Vagina (tissue), 2 donors: Measurements from ENCODE around the gene G2E3. TPM values are rescaled to one million over a fixed set of nuclear protein-coding genes. Genes with fewer than 3 reads are reported as not detected.
"Not testable (repeated sequence)": the region's sequence is repeated elsewhere in the genome, so short reads cannot be mapped to it uniquely, and the experiment has no call there.

Experiments used
- DNase-seq, 2 donors: peaks; one replicate each; pipeline ENCODE4 v3.0.0-alpha.2; 2017; ENCODE audit errors: extremely low spot score in 2 of 2
- H3K27ac ChIP-seq: fragments of 200-600 bp; sonication (generic); one replicate; pipeline ENCODE4 v1.5.1; 2019
- H3K27me3 ChIP-seq: fragments of 200-600 bp; sonication (generic); one replicate; pipeline ENCODE4 v1.5.1; 2019
- H3K36me3 ChIP-seq, 2 donors: fragments of 200-600 bp; sonication (generic); one replicate each; pipeline ENCODE4 v1.5.1; 2017 to 2019
- H3K4me1 ChIP-seq: fragments of 200-600 bp; sonication (generic); one replicate; pipeline ENCODE4 v1.5.1; 2019
- H3K4me3 ChIP-seq, 2 donors: fragments of 200-600 bp; sonication (generic); 1 replicate in 1 of 2; 2 replicates in 1 of 2; pipeline ENCODE4 v1.5.1; 2016 to 2019
- H3K9me3 ChIP-seq: fragments of 200-600 bp; sonication (generic); one replicate; pipeline ENCODE4 v1.5.1; 2019
- CTCF ChIP-seq, 3 experiments: fragments of 450-650 bp in 2 of 3; fragments of 200-600 bp in 1 of 3; sonication (generic) in 1 of 3; IDR thresholded peaks; one replicate each; pipeline ENCODE4 v1.5.1; 2017 to 2019; ENCODE audit warnings: antibody characterized with exemption in 3 of 3, mild to moderate bottlenecking in 2 of 3, moderate library complexity in 2 of 3
- POLR2A ChIP-seq, 2 donors: fragments of 450-650 bp; IDR thresholded peaks; one replicate each; pipeline ENCODE4 v1.6.1; 2017; ENCODE audit warnings: antibody characterized with exemption in 2 of 2, mild to moderate bottlenecking in 2 of 2, moderate library complexity in 2 of 2
- POLR2AphosphoS5 ChIP-seq, 2 donors: sonication (generic); formaldehyde crosslinking; IDR thresholded peaks; one replicate each; pipeline ENCODE4 v1.9.0; 2017; ENCODE audit warnings: antibody characterized with exemption in 2 of 2, mild to moderate bottlenecking in 2 of 2, low read depth in 1 of 2; ENCODE audit not compliant: insufficient read depth in 1 of 2
- intact Hi-C: fragments of 100-400 bp; cut with DNase I; formaldehyde crosslinking; loops from one replicate; pipeline ENCODE4 v1.15.1; 2023
- total RNA-seq: library from RNA; depleted of rRNA; stranded (reverse); fragments of >200 nt; gene quantifications from one replicate; pipeline ENCODE4 v1.2.3, GENCODE V29; 2016

Gene G2E3
- total RNA-seq, 1 donor from 2014 or later = 7.4 TPM

DNA sequence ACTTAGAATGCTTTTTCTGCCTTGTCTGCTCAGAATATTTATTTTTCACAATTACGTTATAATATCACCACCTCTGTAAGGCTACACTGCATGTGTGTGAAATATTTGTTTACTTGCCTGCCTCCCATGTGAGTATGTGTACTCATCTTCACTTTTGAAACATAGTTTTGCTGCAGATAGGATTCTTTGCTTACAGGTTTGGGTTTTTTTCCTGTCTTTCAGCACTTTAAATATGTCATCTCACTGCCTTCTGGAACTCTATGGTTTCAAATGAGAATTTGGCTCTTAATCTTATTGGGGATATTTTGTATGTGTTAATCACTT lies 10.9 kb downstream of the G2E3 start:
- Histone ChIP-seq H3K27me3 (no peaks in the 10 kb centered on the region), H3K27ac (no peak overlapping the region), H3K9me3 (no peaks in the 10 kb centered on the region), H3K4me3 (no peak overlapping the region), H3K36me3 (no peaks in the 10 kb centered on the region), H3K4me1 (peaks cover 23% of the 10 kb centered on the region)
- DNase-seq = no peak
- intact Hi-C loops = no loop called here
- TF ChIP-seq CTCF (IDR thresholded peaks at IDR 0.05) (no peak), POLR2AphosphoS5 (IDR thresholded peaks at IDR 0.05; ENCODE audit: insufficient read depth in 1 of 2, low read depth in 1 of 2) (no peak), POLR2A (IDR thresholded peaks at IDR 0.05) (no peak)

DNA sequence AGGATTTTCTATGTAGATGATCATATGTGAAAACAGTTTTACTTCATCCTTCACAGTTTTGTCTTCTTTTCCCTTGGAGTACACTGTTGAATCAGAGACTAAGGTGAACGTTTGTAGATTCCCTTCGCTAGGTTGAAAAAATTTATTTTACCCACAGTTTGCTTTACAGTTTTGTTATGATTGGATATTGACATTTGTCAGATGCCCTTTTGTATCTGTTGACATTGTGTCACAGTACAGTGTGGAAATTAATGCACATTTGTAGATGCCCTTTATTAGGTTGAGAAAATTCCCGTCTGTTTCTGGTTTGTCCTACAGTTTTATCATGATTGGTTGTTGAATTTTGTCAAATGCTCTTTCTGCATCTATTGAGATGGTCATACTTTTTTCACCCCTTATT lies 13.3 kb downstream of the G2E3 start:
- Histone ChIP-seq H3K9me3 (no peaks in the 10 kb centered on the region), H3K4me1 (peaks cover 27% of the 10 kb centered on the region), H3K36me3 (no peaks in the 10 kb centered on the region), H3K27ac (no peak overlapping the region), H3K4me3 (no peak overlapping the region), H3K27me3 (no peaks in the 10 kb centered on the region)
- intact Hi-C loops = no loop called here
- TF ChIP-seq CTCF (IDR thresholded peaks at IDR 0.05) (no peak), POLR2A (IDR thresholded peaks at IDR 0.05) (no peak)
- no peak for DNase-seq

DNA sequence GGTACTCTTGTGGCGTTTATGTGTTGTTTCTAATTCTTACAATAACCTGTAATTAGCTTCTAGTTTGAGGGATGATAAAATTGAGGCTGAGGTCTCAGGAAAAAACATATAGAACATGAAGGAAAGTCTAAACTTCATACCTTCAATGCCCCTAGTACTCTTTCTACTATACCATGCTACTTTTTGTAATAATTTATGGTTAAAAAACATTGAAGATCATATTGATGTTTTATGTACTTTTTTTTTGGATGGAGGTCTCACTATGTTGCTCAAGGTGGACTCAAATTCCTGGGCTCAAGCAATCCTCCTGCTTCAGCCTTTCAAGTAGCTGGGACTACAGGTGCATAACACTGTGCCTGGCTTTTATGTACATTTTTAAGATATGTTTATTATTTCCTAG lies 13.8 kb downstream of the G2E3 start:
- Histone ChIP-seq H3K36me3 (no peaks in the 10 kb centered on the region), H3K9me3 (no peaks in the 10 kb centered on the region), H3K27me3 (no peaks in the 10 kb centered on the region), H3K27ac (no peak overlapping the region), H3K4me1 (peaks cover 32% of the 10 kb centered on the region), H3K4me3 (no peak overlapping the region)
- DNase-seq = no peak
- intact Hi-C loops = no loop called here
- TF ChIP-seq CTCF (IDR thresholded peaks at IDR 0.05) (no peak), POLR2AphosphoS5 (IDR thresholded peaks at IDR 0.05; ENCODE audit: insufficient read depth in 1 of 2, low read depth in 1 of 2) (no peak), POLR2A (IDR thresholded peaks at IDR 0.05) (no peak)

DNA sequence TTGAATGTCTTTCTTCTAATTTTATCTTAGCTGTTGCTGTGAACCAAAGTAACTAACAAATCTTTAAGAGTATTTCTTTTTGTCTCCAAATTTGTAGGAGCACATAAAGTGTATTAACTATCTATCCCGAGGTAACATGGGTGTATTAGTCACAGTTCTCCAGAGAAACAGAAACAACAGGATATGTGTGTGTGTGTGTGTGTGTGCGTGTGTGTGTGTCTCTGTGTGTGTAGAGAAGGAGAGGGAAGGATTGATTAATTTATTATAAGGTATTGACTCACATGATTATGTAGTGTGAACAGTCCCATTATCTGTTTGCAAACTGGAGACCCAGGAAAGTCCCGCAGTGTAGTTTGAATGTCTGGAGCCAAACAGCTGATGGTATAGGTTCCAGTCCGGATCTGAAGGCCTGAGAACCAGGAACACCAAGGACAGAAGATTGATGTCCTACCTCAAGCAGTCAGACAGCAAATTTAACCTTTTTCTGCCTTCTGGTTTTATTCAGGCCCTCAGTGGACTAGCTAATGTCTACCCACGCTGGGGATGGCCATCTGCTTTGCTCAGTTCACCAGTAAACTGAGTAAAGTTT lies 14.4 kb downstream of the G2E3 start:
- DNase-seq = no peak
- TF ChIP-seq POLR2A (IDR thresholded peaks at IDR 0.05) = no peak
- TF ChIP-seq CTCF (IDR thresholded peaks at IDR 0.05) = no peak
- TF ChIP-seq POLR2AphosphoS5 (IDR thresholded peaks at IDR 0.05; ENCODE audit: insufficient read depth in 1 of 2, low read depth in 1 of 2) = no peak
- peaks cover 33% of the 10 kb centered on the region for H3K4me1 ChIP-seq
- no peak overlapping the region for H3K4me3 ChIP-seq
- intact Hi-C loops = no loop called here
- no peaks in the 10 kb centered on the region for H3K27me3 ChIP-seq
- H3K9me3 ChIP-seq = no peaks in the 10 kb centered on the region
- no peak overlapping the region for H3K27ac ChIP-seq
- H3K36me3 ChIP-seq = no peaks in the 10 kb centered on the region

DNA sequence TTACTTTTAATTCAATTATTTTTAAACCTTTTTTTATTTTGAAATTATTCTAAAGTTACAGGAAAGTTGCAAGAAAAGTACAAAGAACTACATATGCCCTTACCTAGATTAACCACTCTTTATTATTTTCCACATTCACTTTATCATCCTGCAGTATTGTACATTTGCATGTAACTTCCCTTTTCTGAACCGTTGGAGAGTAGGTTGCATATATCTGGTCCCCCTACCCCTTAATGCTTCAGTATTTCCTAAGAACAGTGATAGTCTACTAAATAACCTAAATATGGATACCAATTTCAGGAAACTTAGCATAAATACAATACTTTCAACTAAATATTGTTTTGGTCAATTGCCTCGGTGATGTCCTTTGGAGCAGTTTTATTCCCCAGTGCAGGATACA lies 15.0 kb downstream of the G2E3 start:
- Histone ChIP-seq H3K4me1 (peaks cover 33% of the 10 kb centered on the region), H3K27me3 (no peaks in the 10 kb centered on the region), H3K36me3 (no peaks in the 10 kb centered on the region), H3K4me3 (no peak overlapping the region), H3K27ac (no peak overlapping the region), H3K9me3 (no peaks in the 10 kb centered on the region)
- intact Hi-C loops = no loop called here
- no peak for DNase-seq
- TF ChIP-seq POLR2AphosphoS5 (IDR thresholded peaks at IDR 0.05; ENCODE audit: insufficient read depth in 1 of 2, low read depth in 1 of 2) = no peak
- no peak for TF ChIP-seq POLR2A (IDR thresholded peaks at IDR 0.05)
- no peak for TF ChIP-seq CTCF (IDR thresholded peaks at IDR 0.05)

DNA sequence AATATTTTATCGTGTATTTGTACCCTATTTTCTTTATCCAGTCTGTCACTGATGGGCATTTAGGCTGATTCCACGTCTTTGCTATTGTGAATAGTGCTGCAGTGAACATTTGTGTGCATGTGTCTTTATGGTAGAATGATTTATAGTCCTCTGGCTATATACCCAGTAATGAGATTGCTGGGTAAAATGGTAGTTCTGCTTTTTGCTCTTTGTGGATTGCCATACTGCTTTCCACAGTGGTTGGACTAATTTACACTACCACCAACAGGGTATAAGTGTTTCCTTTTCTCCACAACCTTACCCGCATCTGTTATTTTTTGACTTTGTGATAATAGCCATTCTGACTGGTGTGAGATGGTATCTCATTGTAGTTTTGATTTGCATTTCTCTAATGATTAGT lies 15.8 kb downstream of the G2E3 start:
- peaks cover 26% of the 10 kb centered on the region for H3K4me1 ChIP-seq
- H3K27ac ChIP-seq, H3K27me3 ChIP-seq, intact Hi-C loops, H3K4me3 ChIP-seq, H3K9me3 ChIP-seq, H3K36me3 ChIP-seq, DNase-seq: not testable (repeated sequence)

GRCh38 chr14:30576333-30576732 lies 17.4 kb downstream of the G2E3 start:
- intact Hi-C loops, H3K4me3 ChIP-seq, H3K27ac ChIP-seq, H3K9me3 ChIP-seq, H3K36me3 ChIP-seq, H3K27me3 ChIP-seq, DNase-seq: not testable (repeated sequence)
- peaks cover 10% of the 10 kb centered on the region for H3K4me1 ChIP-seq
